Heart left ventricle (tissue), 13 donors: ENCODE results near the gene NR3C1.

ENCODE experiments used
- CTCF ChIP-seq, 12 donors: fragments of 200-600 bp; sonication (generic) in 4 of 12; IDR thresholded peaks; one replicate each; pipeline versions ENCODE4 v1.5.0 to v1.8.0; 2018 to 2022; ENCODE audit warnings: antibody characterized with exemption in 12 of 12, mild to moderate bottlenecking in 5 of 12
- POLR2A ChIP-seq, 2 donors: fragments of 450-650 bp; IDR thresholded peaks; one replicate each; pipeline ENCODE4 v1.6.1; 2017; ENCODE audit warnings: antibody characterized with exemption in 2 of 2, mild to moderate bottlenecking in 2 of 2, moderate library complexity in 2 of 2
- donor health status: ischemic (EF 13 %, LVEDD 7.1; RV severe dilation, severe dysfunction).
- donor health status: DM: no; HTN: yes; CAD: no.
- donor health status: DM: no; HTN: no; CAD: no.
- donor health status: ischemic (EF 25% LVEDD 6.9; RV normal size, moderate dysfunction).
- donor health status: ischemic (EF 25% LVEDD 5.7; RV mildly dilated, moderate dysfunction).
- donor health status: ischemic (EF 35%, LVEDD 5.7; RV mildly dilated, moderate dysfunction).
- donor health status: nonischemic (EF 11% LVEDD 7.7; RV severe dilation, severe dysfunction).
- donor health status: DM: yes; HTN: yes; CAD: no.
- donor health status: PGD.
- donor health status: ischemic (EF 29% LVEDD 5.4; RV normal size, mild dysfunction).
- donor health status: nonischemic (EF 23%, LVEDD 6.1; RV moderate dilation, normal function).

- TF ChIP-seq CTCF (IDR thresholded peaks at IDR 0.05): no peak
- TF ChIP-seq POLR2A (IDR thresholded peaks at IDR 0.05): no peak
Observed at GRCh38 chr5:143267186-143267585, 136.3 kb downstream of the NR3C1 start.
